HAP-1 (cell line): ENCODE data around the gene SMOC1.

ENCODE experiments used
- DNase-seq, 2 experiments: peaks; one replicate each; pipeline ENCODE4 v3.0.0-alpha.2; 2016 to 2020; ENCODE audit warnings: low spot score in 2 of 2
- H3K27me3 ChIP-seq: fragments of 250-450 bp; sonication (Bioruptor Pico); 2 replicates; pipeline ENCODE4 v1.5.1; 2020; ENCODE audit warnings: low read depth, mild to moderate bottlenecking, moderate library complexity
- H3K36me3 ChIP-seq: fragments of 250-450 bp; sonication (Bioruptor Pico); replicated peaks from 2 replicates; pipeline ENCODE4 v1.5.1; 2020; ENCODE audit warnings: mild to moderate bottlenecking
- H3K4me1 ChIP-seq: fragments of 250-450 bp; sonication (Bioruptor Pico); 2 replicates; pipeline ENCODE4 v1.5.1; 2020; ENCODE audit warnings: mild to moderate bottlenecking
- H3K4me3 ChIP-seq: fragments of 250-450 bp; sonication (Bioruptor Pico); 2 replicates; pipeline ENCODE4 v1.5.1; 2020; ENCODE audit warnings: mild to moderate bottlenecking, moderate library complexity
- H3K9me3 ChIP-seq: fragments of 250-450 bp; sonication (Bioruptor Pico); 2 replicates; pipeline ENCODE4 v1.5.1; 2020; ENCODE audit warnings: mild to moderate bottlenecking, moderate library complexity
- in situ Hi-C: fragments of 300-500 bp; cut with MboI; formaldehyde crosslinking; loops from 3 replicates; pipeline ENCODE4 v1.14.3; 2020; ENCODE audit warnings: low sequenced_read_pairs, inconsistent platforms, mixed read lengths

Gene SMOC1

DNA sequence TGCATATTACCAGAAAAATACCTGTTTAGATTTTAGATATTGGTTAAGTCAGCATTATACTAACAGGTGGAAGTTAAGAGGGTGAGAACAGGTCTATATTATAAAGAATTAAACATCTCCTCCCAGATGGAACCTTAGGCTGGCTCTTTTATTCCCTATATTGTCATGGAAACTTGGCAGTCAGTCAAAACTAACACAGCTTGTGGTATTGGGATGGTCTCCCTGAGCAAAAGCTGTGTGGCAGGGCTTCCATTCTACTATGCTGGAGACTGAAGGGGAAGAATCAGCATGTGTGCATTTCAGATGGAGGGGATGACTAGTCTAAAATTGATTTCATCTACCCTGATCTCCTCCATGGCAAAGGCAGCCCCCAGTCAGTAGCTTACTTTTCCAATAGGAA is 66.7 kb downstream of the SMOC1 start:
- no peak overlapping the region for H3K4me3 ChIP-seq
- 0 out of 2 replicates have a peak, but pooled peaks cover 4% of the 10 kb centered on the region for H3K27me3 ChIP-seq
- no peak for DNase-seq
- no peaks in the 10 kb centered on the region for H3K4me1 ChIP-seq
- H3K36me3 ChIP-seq: no peaks in the 10 kb centered on the region
- H3K9me3 ChIP-seq: no peaks in the 10 kb centered on the region
- in situ Hi-C loops: no loop called here

DNA sequence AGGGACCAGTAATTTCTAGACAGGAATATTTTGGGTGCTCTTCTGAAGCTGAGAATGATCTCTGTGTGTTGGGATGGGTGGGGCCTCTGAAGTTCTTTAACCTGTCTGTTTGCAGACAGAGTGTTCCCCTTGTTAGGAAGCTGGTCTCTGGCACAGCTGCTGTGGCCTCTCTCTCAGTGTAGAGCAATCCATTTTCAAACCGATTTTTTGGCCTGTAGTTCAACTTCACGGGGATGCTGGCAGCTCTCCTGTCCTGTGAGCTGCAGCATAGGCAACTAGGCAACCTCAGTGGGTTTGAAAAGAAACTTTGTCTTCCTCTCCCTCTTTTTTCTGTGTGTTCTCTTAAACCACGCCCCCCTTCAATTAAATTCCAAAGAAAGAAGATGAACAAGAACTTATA is 69.1 kb downstream of the SMOC1 start:
- no peak overlapping the region for H3K4me3 ChIP-seq
- peaks cover 5% of the 10 kb centered on the region for H3K27me3 ChIP-seq
- in situ Hi-C loops: no loop called here
- H3K9me3 ChIP-seq: no peaks in the 10 kb centered on the region
- no peaks in the 10 kb centered on the region for H3K4me1 ChIP-seq
- DNase-seq: no peak
- H3K36me3 ChIP-seq: no peaks in the 10 kb centered on the region

DNA sequence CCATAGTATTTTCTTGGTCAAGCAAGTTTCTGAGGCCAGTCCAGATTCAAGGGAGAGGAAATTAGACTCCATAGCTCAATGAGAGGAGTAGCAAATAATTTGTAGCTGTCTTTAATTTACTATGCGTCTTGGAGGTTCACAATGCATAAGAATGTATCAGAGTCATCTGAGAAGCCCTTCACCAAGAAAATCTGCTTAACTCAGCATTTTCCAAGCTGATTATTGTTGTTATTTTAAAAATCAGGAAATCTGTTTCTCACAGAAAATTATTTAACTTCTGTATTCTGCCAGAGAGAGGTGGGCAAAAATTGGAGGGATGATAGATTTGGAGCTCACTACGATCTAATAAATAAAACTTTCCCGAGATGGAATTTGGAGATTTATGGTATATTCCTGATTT is 72.0 kb downstream of the SMOC1 start:
- no peak for DNase-seq
- Histone ChIP-seq H3K36me3 (no peaks in the 10 kb centered on the region), H3K27me3 (peaks cover 11% of the 10 kb centered on the region), H3K4me3 (no peak overlapping the region), H3K4me1 (no peaks in the 10 kb centered on the region), H3K9me3 (no peaks in the 10 kb centered on the region; the same call in 1 of the 2 replicates)
- in situ Hi-C loops: no loop called here

DNA sequence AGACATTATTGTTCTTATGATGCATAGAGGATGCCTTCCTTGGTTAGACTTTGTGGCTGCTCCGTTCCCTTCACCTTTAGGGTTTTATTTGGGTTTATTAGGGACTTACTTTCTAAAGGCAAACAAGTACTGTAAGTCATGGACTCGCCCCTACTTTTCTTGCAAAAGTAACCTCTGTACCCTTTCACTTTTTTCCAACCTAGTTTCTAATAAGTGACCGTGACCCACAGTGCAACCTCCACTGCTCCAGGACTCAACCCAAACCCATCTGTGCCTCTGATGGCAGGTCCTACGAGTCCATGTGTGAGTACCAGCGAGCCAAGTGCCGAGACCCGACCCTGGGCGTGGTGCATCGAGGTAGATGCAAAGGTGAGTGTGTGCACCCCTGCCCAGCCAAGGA is 72.7 kb downstream of the SMOC1 start:
- no peak for DNase-seq
- in situ Hi-C loops: no loop called here

DNA sequence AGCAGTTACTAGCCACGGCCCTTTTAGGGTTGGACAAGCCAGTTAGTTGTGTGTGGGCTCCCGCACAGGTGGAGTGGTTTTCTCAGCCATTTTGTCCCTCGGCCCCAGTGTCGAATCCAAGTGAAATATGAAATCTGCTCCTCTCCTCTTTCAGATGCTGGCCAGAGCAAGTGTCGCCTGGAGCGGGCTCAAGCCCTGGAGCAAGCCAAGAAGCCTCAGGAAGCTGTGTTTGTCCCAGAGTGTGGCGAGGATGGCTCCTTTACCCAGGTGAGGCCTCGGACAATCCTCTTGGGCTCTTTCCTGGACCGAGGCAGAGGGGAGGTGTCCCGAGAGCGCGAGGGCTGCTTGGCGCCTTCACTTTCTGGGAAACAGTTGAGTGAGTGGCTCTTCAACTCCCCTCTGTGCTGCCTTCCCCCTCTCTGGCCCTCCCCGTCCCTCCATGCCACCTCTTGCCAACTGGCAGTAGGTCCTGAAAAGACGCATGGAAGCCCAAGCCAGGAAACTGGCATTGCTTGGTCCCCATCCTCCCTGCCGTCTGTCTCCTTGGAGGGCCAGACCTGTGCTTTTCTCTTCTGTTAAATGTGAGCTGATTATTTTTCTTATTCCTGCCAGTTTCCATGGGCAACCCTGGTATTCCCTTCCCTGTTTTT is 74.2 kb downstream of the SMOC1 start:
- no peak for DNase-seq
- in situ Hi-C loops: no loop called here
- no peaks in the 10 kb centered on the region for H3K36me3 ChIP-seq
- no peak overlapping the region for H3K4me3 ChIP-seq
- no peaks in the 10 kb centered on the region; the same call in 1 of the 2 replicates for H3K9me3 ChIP-seq
- H3K4me1 ChIP-seq: no peaks in the 10 kb centered on the region
- peaks cover 11% of the 10 kb centered on the region for H3K27me3 ChIP-seq

More for the DNA sequence above, 72.7 kb downstream of the SMOC1 start:
- Histone ChIP-seq H3K27me3 (peaks cover 11% of the 10 kb centered on the region), H3K36me3 (no peaks in the 10 kb centered on the region), H3K9me3 (no peaks in the 10 kb centered on the region; the same call in 1 of the 2 replicates), H3K4me3 (no peak overlapping the region), H3K4me1 (no peaks in the 10 kb centered on the region)

DNA sequence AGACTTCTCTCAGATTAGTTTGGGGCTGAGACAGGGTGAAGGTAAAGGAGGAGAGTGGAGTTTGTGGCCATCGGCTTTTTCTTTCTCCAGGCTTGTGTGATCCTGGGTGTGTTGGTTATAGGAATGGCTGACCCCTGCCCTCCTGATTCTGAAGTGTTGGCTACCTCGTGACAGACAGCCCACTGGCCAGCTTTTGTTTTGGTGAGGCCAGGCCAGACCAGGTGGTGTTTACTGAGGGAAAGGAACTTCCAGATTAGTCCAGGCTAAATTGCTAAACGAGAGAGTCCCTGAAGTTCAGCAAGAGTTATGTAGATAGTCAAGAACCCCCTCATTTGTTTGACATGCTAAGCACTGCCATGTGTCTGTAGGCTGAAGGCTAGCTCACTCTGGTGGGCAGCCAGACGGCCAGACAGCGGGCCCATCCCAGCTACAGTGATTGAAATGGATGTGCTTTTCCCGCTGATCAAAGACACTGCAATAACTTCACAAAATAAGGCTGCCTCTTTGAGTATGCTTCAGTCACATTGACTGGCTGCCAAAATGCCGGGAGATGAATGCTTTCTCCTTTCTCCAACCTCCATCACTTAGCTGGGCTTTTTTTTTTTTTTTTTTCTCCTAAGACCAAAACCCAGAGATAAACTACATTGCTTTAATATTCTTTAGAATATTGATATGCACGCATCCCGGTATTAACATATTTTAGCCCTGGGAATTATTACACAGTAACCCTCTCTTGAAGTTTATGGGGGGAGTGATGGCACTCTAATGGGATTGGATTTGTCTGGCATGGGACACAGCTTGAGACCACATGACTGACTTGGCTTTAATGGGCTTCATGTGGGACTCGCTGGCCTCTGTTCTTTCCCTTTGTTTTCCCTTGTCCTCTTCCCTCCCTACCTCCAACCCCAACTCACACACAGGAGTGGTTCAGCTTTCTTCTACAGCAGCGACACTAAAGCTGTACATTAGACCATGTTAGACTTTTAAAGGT is 76.9 kb downstream of the SMOC1 start:
- H3K4me3 ChIP-seq: no peak overlapping the region
- no peak for DNase-seq
- H3K27me3 ChIP-seq: peaks cover 11% of the 10 kb centered on the region
- in situ Hi-C loops: no loop called here
- no peaks in the 10 kb centered on the region for H3K4me1 ChIP-seq
- no peaks in the 10 kb centered on the region for H3K36me3 ChIP-seq
- H3K9me3 ChIP-seq: no peaks in the 10 kb centered on the region; the same call in 1 of the 2 replicates

DNA sequence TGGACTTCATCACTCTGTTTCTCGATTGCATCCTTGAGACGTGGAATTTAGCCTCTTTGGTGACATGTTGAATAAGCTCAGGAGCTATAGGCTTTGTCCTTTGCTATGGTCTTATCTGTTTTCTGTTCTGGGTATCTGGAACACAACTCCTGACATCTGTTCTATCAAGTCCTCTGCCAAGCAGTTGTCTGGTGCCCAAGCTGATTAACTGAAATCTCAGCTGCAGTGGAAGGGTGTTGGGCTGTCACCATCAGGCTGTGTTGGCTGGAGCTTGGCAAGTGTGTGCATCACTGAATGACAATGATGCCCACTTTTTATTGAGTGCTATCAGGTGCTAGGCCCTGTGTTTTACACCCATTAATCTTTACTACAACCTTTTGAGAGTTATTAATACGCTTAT is 77.8 kb downstream of the SMOC1 start:
- no peak for DNase-seq
- H3K4me1 ChIP-seq: no peaks in the 10 kb centered on the region
- H3K9me3 ChIP-seq: no peaks in the 10 kb centered on the region; the same call in 1 of the 2 replicates
- in situ Hi-C loops: no loop called here
- peaks cover 11% of the 10 kb centered on the region for H3K27me3 ChIP-seq
- H3K36me3 ChIP-seq: no peaks in the 10 kb centered on the region
- H3K4me3 ChIP-seq: no peak overlapping the region

DNA sequence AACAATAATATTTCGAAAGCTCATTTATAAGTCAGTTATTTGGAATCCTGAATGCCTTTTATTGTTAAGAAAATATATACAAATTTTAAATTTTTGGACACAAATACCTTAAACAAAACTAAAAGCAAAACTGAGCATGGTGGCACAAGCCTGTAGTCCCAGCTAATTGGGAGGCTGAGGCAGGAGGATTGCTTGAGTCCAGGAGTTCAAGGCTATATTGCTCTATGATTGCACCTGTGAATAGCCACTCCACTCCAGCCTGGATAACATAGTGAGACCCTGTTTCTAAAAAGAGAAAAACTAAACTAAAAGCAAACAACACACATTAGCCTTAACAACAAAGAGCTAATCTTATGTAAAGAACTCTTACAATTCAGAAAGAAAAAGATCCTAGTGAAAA is 78.8 kb downstream of the SMOC1 start:
- no peak overlapping the region for H3K4me3 ChIP-seq
- no peaks in the 10 kb centered on the region; the same call in 1 of the 2 replicates for H3K9me3 ChIP-seq
- H3K36me3 ChIP-seq: no peaks in the 10 kb centered on the region
- in situ Hi-C loops: no loop called here
- peaks cover 8% of the 10 kb centered on the region; the same call in 1 of the 2 replicates for H3K27me3 ChIP-seq
- H3K4me1 ChIP-seq: no peaks in the 10 kb centered on the region
- DNase-seq: no peak

DNA sequence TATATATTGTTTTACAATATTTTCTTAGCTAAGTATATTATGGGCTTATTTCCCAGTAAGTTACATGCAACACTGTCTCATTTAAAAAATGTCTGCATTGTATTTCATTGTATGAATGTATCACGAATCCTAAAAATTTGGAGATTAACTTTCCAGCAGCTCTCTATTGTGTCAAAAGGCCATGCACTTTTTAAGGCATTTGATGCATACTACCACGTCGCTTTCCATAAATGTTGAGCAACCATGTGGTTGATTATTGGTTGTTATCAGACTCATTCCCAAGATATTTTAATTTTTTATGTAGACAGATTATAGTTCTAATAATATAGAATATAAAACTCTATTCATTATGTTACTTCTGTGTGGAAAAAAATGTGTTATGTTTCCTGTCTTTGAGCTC is 79.9 kb downstream of the SMOC1 start:
- in situ Hi-C loops: no loop called here
- H3K36me3 ChIP-seq: no peaks in the 10 kb centered on the region
- no peak for DNase-seq

DNA sequence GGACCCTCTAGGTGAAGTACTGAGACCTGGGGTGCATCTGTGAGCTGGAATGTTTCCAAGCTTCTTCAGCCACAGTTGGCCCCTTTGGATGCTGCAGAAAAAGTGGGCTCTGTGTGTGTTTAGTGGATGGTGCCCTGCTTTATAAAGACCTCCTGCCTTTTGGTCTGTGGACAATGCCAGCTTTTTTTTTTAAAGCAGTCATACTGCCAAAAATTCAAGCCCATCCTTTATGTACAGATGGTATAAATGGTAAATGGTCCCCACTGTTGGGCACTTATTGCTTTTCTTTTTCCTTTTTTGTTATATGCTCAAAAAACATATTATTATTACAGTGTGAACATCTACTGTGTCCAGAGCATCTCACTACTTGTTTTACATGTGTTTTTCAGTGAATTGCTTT is 81.1 kb downstream of the SMOC1 start:
- H3K27me3 ChIP-seq: no peaks in the 10 kb centered on the region; the same call in 1 of the 2 replicates
- H3K36me3 ChIP-seq: no peaks in the 10 kb centered on the region
- in situ Hi-C loops: no loop called here
- DNase-seq: no peak
- no peaks in the 10 kb centered on the region for H3K9me3 ChIP-seq
- H3K4me1 ChIP-seq: no peaks in the 10 kb centered on the region
- no peak overlapping the region for H3K4me3 ChIP-seq

More for the DNA sequence above, 79.9 kb downstream of the SMOC1 start:
- Histone ChIP-seq H3K9me3 (no peaks in the 10 kb centered on the region; the same call in 1 of the 2 replicates), H3K4me3 (no peak overlapping the region), H3K27me3 (peaks cover 6% of the 10 kb centered on the region; the same call in 1 of the 2 replicates), H3K4me1 (no peaks in the 10 kb centered on the region)

DNA sequence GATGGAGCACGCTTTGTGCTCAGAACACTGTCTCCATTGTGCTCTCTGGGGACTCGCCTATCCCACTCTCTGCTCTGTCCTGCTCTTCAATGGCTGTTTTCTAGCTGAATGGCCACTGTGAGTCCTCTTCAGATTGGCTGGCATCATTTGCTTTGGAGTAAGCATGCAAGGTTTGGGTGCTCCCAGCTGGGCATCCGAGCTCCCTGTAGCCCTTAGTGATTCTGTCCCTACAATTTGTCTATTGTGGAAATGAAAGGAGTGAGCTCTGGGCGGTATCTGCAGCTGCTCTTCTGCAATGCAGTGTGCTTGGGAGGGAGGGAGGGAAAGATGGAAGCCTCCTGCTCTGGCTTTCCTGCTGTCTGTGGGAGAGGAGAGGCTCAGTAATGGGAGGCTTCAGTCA is 84.8 kb downstream of the SMOC1 start:
- Histone ChIP-seq H3K9me3 (no peaks in the 10 kb centered on the region), H3K27me3 (no peaks in the 10 kb centered on the region), H3K36me3 (no peaks in the 10 kb centered on the region), H3K4me1 (no peaks in the 10 kb centered on the region), H3K4me3 (no peak overlapping the region)
- DNase-seq: no peak
- in situ Hi-C loops: no loop called here

DNA sequence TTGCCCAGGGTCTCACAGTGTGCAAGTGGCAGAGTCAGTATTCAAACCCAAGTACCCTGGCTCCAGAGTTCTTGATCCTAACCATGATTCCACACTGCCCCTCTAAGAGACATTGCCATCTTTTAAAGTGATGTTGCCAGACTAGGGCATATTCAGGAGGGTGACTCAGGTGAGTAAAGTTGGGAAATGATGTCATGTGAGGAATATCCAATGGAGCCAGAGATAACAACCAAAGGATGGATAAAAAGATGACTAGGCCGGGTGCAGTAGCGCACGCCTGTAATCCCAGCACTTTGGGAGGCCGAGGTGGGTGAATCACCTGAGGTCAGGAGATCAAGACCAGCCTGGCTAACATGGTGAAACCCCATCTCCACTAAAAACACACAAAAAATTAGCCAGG is 85.6 kb downstream of the SMOC1 start:
- Histone ChIP-seq H3K27me3 (no peaks in the 10 kb centered on the region), H3K4me1 (no peaks in the 10 kb centered on the region), H3K4me3 (no peak overlapping the region), H3K36me3 (no peaks in the 10 kb centered on the region), H3K9me3 (no peaks in the 10 kb centered on the region)
- in situ Hi-C loops: no loop called here
- DNase-seq: no peak

DNA sequence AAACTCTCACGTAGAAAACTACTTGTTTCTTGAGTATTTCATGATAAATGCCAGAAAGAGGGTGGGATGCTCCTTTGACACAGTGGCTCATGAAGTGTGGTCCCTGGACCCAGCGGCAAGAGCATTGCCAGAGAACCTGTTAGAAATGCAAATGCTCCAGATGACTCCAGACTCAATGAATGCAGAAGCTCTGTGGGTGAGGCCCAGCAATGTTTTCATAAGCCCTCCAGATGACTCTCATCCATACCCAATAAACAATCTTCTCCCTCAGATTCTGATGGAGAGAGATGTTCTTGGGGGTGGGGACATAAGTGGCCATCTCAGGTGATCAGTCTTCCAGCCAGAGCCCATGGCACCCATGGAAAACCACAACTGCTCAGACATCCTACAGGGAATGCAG is 88.9 kb downstream of the SMOC1 start:
- no peak for DNase-seq
- no peak overlapping the region for H3K4me3 ChIP-seq
- in situ Hi-C loops: no loop called here
- no peaks in the 10 kb centered on the region for H3K4me1 ChIP-seq
- H3K9me3 ChIP-seq: no peaks in the 10 kb centered on the region
- no peaks in the 10 kb centered on the region for H3K36me3 ChIP-seq
- H3K27me3 ChIP-seq: no peaks in the 10 kb centered on the region

DNA sequence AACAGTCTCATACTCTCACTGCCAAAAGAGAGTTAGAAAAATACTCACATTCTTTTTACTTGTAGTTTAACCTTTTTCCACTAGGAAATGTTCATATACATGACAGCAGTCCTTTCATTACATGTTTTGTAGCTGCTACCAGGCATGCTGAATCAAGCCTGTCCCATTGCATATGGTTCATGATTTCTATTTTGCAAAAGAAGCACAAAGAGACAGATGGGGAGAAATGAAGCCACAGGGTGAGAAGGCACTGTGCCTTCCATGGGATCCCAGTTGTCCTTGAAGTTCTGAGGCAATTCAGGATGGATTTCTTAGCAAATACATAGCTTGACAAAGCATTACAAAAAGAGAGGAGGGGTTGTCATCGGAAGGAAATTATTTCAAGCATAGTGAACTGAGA is 89.5 kb downstream of the SMOC1 start:
- Histone ChIP-seq H3K9me3 (no peaks in the 10 kb centered on the region; the same call in 1 of the 2 replicates), H3K36me3 (no peaks in the 10 kb centered on the region), H3K4me3 (no peak overlapping the region), H3K4me1 (no peaks in the 10 kb centered on the region), H3K27me3 (no peaks in the 10 kb centered on the region)
- in situ Hi-C loops: no loop called here
- DNase-seq: no peak
